GM18499 (cell line): ENCODE measurements around the gene SPATA12.

Experiments
- ATAC-seq: cut with Tn5 transposase; IDR thresholded peaks from one replicate; pipeline ENCODE4 v1.9.1; 2021; ENCODE audit warnings: moderate number of reproducible peaks; ENCODE audit not compliant: insufficient read depth, unreplicated experiment

The SPATA12 gene

DNA sequence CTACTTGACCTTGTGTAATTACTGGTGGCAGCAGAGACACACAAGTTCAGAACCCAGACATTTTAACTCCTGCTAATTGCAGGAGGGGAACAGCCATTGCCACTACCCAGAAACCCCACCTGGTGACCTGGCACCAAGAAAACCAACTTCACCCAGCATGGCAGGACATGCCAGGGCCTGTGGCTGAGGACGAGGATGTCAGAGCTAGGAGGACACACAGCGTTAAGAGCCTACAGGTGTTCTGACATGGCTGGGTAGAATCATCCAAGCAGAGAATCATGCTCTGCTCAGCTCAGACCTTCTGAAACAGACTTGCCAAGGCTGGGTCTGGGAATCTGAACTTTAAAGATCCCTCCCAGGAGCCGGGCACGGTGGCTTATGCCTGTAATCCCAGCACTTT, 11.7 kb upstream of the SPATA12 start:
- ATAC-seq = no peak

DNA sequence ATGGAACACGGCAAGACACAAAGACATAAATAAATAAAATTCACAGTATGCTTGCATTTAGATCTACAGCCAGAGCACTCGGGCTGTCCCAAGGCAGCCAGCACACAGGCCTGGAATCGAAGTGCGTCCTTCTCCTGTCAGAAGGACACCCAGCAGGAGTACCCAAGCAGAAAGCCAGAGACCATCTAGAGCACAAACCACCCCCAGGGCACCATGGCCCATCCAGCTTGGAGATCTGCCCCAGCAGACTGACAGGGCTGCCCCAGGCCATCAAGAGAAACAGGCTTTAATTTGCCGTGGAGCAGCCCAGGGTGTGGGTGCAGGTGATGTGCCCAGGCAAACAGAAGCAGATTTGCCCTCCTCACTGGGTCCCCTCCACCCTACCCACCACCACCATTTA, 7.8 kb upstream of the SPATA12 start:
- no peak for ATAC-seq

DNA sequence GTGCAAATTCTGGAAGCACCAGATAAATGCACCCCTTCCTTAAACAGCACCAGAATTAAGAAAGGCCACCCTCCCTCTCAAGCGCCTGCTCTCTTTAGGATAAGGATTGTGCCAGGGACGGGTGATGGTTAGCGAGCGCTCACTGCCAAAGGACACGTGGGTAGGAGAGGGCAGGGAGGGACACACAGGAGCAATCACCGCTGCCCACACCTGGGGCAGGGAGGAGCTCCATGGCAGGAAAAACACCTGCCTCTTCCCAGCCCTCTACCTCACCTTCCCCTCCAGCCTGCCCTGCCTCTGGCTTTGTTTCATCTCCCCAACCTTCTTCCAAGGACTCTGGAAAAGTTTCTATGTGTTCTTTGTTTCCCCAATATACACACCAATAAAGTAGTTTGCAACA, 7.3 kb upstream of the SPATA12 start:
- no peak for ATAC-seq

GRCh38 chr3:57057351-57057750, 3.1 kb upstream of the SPATA12 start:
- ATAC-seq = no peak

DNA sequence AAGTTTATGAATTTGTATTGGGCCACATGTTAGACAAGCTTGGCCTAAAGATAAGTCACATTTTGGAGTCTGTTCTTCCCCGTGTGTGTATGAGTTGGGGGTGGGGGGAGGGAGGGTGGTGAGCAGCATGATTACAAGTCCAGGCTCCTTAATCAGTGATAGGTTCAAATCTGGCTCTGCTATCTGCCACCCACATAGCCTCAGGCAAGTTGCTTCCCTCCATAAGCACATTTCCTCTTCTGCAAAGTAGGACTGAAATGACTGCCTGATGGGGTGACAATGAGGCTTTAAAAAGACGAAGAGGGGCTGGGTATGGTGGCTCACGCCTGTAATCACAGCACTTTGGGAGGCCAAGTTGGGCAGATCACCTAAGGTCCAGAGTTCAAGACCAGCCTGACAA, 1.1 kb upstream of the SPATA12 start:
- ATAC-seq = no peak

GRCh38 chr3:57061556-57061955, 1.1 kb downstream of the SPATA12 start:
- ATAC-seq = no peak

DNA sequence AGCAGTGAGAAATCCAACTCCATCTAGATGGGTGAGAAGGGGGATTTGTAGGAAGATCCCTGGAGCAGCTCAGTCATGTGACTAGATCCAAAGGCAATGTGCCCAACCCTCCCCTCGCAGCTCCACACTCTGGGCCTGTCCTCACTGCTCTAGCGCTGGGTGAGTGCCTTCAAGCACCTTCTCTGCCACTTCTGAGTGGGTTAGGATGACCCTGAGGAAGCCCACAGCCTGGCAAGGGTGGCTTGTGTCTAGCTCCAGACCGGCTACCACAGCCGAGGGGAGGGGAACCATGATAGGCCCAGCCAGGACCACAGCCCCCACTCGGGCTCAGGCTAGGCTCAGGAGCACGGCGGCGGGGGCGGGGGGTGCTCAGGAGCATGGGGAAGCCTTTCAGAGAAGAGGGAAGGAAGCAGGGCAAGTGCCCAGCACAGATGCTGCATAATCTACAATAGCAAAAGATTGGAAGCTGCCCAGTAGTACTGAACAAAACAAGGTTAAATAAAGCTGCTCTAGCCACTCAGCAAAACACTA, 1.7 kb downstream of the SPATA12 start:
- no peak for ATAC-seq

GRCh38 chr3:57063032-57063431, 2.6 kb downstream of the SPATA12 start:
- no peak for ATAC-seq

DNA sequence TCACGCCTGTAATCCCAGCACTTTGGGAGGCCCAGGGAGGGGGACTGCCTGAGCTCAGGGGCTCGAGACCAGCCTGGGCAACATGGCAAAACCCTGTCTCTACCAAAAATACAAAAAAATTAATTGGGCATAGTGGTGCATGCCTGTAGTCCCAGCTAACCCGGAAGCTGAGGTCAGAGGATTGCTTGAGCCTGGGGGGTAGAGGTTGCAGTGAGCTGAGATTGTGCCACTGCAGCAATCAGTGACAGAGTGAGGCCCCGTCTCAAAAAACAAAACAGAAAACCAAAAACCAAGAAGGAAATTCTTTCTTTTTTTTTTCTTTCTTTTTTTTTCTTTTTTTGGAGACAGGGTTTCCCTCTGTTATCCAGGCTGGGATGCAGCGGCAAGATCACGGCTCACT, 3.5 kb downstream of the SPATA12 start:
- no peak for ATAC-seq

DNA sequence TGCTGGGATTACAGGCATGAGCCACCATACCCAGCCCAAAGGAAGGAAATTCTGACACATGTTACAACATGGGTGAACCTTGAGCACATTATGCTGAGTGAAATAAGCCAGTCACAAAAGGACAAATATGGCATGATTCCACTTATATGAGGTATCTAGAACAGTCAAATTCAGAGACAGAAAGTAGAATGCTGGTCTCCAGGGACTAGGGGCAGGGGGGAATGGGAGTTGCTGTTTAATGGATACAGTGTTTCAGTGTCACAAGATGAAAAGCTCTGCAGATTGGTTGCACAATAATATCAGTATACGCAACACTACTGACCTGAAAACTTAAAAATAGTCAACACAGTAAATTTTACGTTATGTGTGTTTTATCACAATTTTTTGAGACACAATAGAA, 4.1 kb downstream of the SPATA12 start:
- ATAC-seq = no peak

GRCh38 chr3:57065588-57065987, 5.1 kb downstream of the SPATA12 start:
- ATAC-seq = no peak

DNA sequence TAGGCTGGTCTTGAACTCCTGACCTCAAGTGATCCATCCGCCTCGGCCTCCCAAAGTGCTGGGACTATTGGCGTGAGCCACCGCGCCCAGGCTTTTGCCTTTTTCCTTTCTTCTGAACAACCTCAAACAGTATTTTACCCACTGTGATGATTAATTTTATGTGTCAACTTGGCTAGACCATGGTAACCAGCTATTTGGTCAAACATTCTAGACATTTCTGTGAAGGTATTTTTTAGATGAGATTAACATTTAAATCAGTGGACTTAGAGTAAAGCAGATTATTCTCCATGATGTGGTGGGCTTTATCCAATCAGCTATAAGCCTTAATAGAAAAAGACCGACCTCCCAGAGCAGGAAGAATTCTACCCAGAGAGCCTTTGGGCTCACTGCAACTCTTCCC, 6.0 kb downstream of the SPATA12 start:
- no peak for ATAC-seq

DNA sequence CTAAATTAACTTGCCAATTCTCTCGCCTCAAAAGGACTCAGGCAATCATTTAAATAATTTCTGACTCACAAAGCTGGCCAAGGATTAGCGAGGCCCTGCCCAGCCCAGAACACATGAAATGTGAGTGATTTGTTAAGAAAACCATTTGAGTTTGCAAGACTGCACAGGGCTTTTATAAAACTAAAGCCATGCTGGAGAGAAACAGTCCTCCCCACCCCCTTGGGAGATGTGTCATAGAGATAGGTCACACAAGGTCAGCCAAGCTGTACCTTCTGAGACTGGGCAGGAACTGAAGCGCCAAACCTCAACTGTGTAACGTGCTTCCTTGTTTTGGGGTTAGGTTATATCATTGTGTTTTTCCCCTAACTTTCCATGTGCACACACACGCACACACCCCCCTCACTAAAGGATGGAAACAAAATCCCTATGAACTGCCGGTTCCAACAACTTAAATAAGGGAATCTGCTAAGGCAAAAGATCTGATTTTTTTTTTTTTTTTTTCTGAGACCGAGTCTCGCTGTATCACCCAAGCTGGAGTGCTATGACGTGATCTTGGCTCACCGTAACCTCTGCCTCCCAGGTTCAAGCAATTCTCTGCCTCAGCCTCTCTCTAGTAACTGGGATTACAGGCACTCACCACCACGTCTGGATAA, 8.1 kb downstream of the SPATA12 start:
- ATAC-seq = peak; percentile 93

DNA sequence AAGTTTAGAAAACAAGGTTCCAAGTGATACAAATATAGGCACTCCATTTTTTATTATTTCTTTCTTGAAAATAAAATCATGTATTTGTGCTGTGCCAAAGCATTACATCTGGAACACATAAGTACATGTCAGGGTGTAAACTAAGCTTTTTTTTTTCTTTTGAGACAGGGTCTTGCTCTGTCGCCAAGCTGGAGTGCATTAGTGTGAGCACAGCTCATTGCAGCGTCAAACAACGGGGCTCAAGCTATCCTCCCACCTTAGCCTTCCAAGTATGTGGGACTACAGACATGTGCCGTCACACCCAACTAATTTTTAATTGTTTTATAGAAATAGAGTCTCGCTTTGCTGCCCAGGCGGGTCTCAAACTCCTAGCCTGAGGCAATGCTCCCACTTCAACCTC, 9.0 kb downstream of the SPATA12 start:
- no peak for ATAC-seq

GRCh38 chr3:57073628-57074027, 13.2 kb downstream of the SPATA12 start:
- ATAC-seq = no peak

GRCh38 chr3:57074135-57074534, 13.7 kb downstream of the SPATA12 start:
- no peak for ATAC-seq

- no peak for ATAC-seq
Measured at GRCh38 chr3:57076422-57076951, 16.0 kb downstream of the SPATA12 start.

GRCh38 chr3:57077630-57078343, 17.3 kb downstream of the SPATA12 start:
- no peak for ATAC-seq

DNA sequence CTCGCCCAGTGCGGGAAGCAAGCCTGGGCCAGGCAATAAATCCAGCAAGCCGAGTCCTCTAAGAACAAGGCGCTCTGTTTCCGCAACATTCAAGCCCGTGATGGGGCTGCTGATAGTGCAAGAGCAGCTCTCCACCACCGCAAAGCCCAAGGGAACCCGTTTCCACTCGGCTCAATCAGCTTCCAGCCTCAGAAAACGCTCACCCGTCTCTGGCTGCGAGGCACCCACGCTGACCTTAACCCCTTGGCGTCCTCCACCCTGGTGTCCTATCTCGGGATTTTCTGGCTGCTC, 17.8 kb downstream of the SPATA12 start:
- no peak for ATAC-seq

GRCh38 chr3:57078635-57079473, 18.4 kb downstream of the SPATA12 start:
- no peak for ATAC-seq

GRCh38 chr3:57079474-57079831, 19.0 kb downstream of the SPATA12 start:
- no peak for ATAC-seq
